K562 (cell line): ENCODE results near the gene PYROXD2. TPM values are rescaled to one million over a fixed set of nuclear protein-coding genes. Genes with fewer than 3 reads are reported as not detected.
A peak's percentile ranks its signal among the peaks of the same experiment; 100 is the strongest.

Experiments
- ATF7 ChIP-seq: fragments of 450-650 bp; IDR thresholded peaks from 2 replicates; pipeline ENCODE4 v1.7.1; 2014; ENCODE audit warnings: mild to moderate bottlenecking, moderate library complexity
- CBFA2T2 ChIP-seq: fragments of 450-650 bp; conservative IDR thresholded peaks from 2 replicates; pipeline ENCODE4 v1.6.1; 2017; ENCODE audit warnings: mild to moderate bottlenecking
- CBX1 ChIP-seq: sonication (generic); IDR thresholded peaks from 2 replicates; pipeline ENCODE4 v1.6.1; 2016; ENCODE audit warnings: antibody characterized with exemption, low read depth, mild to moderate bottlenecking
- FOXJ2 ChIP-seq: fragments of 200-800 bp; sonication (Bioruptor generic); IDR thresholded peaks from 2 replicates; pipeline ENCODE4 v1.6.1; 2016; ENCODE audit warnings: missing genetic modification characterization, missing compliant biosample characterization
- GABPA ChIP-seq: fragments of 200-800 bp; sonication (Bioruptor generic); conservative IDR thresholded peaks from 2 replicates; pipeline ENCODE4 v1.6.1; 2016; ENCODE audit warnings: low read depth, missing genetic modification characterization, missing compliant biosample characterization
- LEF1 ChIP-seq: fragments of 450-650 bp; IDR thresholded peaks from 2 replicates; pipeline ENCODE4 v1.6.1; 2016; ENCODE audit warnings: mild to moderate bottlenecking
- NCOA1 ChIP-seq: fragments of 450-650 bp; IDR thresholded peaks from 2 replicates; pipeline ENCODE4 v1.6.1; 2016; ENCODE audit warnings: low read depth
- SMAD1 ChIP-seq: fragments of 150-350 bp; IDR thresholded peaks from 2 replicates; pipeline ENCODE4 v1.6.1; 2014; ENCODE audit warnings: low read length, low read depth; ENCODE audit not compliant: partially characterized antibody
- SMAD4 ChIP-seq: fragments of 250-450 bp; sonication (Bioruptor Pico); conservative IDR thresholded peaks from 2 replicates; pipeline ENCODE4 v1.8.0; 2021; ENCODE audit warnings: inconsistent platforms, mild to moderate bottlenecking, moderate library complexity
- SPI1 ChIP-seq: IDR thresholded peaks from 2 replicates; pipeline ENCODE4 v1.6.1; 2011; ENCODE audit warnings: low read depth, low read length, control low read depth, borderline replicate concordance
- TAL1 ChIP-seq: fragments of 450-650 bp; IDR thresholded peaks from 2 replicates; pipeline ENCODE4 v1.6.1; 2016; ENCODE audit warnings: mild to moderate bottlenecking
- TFAM ChIP-seq: fragments of 250-450 bp; sonication (Bioruptor Pico); conservative IDR thresholded peaks from 2 replicates; pipeline ENCODE4 v1.5.0; 2021; ENCODE audit warnings: mild to moderate bottlenecking, moderate library complexity
- TRIM24 ChIP-seq, 2 experiments: fragments of 450-650 bp; IDR thresholded peaks; 2 replicates each; pipeline ENCODE4 v1.6.1; 2016
- U2AF1 ChIP-seq: fragments of 200-400 bp; formaldehyde crosslinking; optimal IDR thresholded peaks from 2 replicates; pipeline ENCODE3; 2017; ENCODE audit warnings: mild to moderate bottlenecking, low read depth, low read length, moderate library complexity
- ZNF316 ChIP-seq: fragments of 450-650 bp; IDR thresholded peaks from 2 replicates; pipeline ENCODE4 v1.6.1; 2016
- polyA plus RNA-seq, 8 experiments: library from polyadenylated mRNA; depleted of rRNA in 4 of 8; stranded (reverse) in 5 of 8; unstranded in 3 of 8; fragments of >200 nt; fragmentation: Nextera tagmentation in 2 of 8; fragmentation: Illumina TruSeq in 1 of 8; extraction: Ambion mirVana in 2 of 8; extraction: Trizol in 1 of 8; gene quantifications; 2 replicates each; pipeline versions ENCODE4 v1.2.1 to v1.2.3, GENCODE V29; 2011 to 2014; ENCODE audit warnings: inconsistent platforms in 1 of 8, missing spikeins in 1 of 8
- total RNA-seq, 7 experiments: library from RNA; depleted of rRNA in 6 of 7; stranded (reverse); fragments of >200 nt in 6 of 7; fragmentation: Illumina TruSeq in 2 of 7; extraction: Trizol in 2 of 7; gene quantifications; 2 replicates each; pipeline versions ENCODE4 v1.2.1 to v1.2.3, GENCODE V29; 2011 to 2021; ENCODE audit warnings: low replicate concordance in 1 of 7
- TF ChIP-seq, protein P1 (sequence below): fragments of 150-350 bp; conservative IDR thresholded peaks from 2 replicates; pipeline ENCODE4 v1.6.1; 2014; ENCODE audit warnings: low read length
- TF ChIP-seq, protein P2 (sequence below), 2 experiments: fragments of 450-650 bp; IDR thresholded peaks; 2 replicates each; pipeline ENCODE4 v1.6.1; 2018; ENCODE audit warnings: mild to moderate bottlenecking in 2 of 2, low read depth in 1 of 2; ENCODE audit not compliant: partially characterized antibody in 2 of 2
- TF ChIP-seq, protein P3 (sequence below), 2 experiments: fragments of 250-450 bp in 1 of 2; fragments of 450-650 bp in 1 of 2; sonication (Bioruptor Pico) in 1 of 2; IDR thresholded peaks; 2 replicates each; pipeline versions ENCODE4 v1.6.1 to v1.8.0; 2016 to 2021; ENCODE audit warnings: mild to moderate bottlenecking in 2 of 2, moderate library complexity in 2 of 2, missing compliant biosample characterization in 1 of 2, missing genetic modification characterization in 1 of 2
- TF ChIP-seq, protein P4 (sequence below): fragments of 250-450 bp; sonication (Bioruptor Pico); IDR thresholded peaks from 2 replicates; pipeline ENCODE4 v1.9.0; 2021; ENCODE audit warnings: mild to moderate bottlenecking, inconsistent platforms

PYROXD2 gene
- total and polyA plus RNA-seq, 9 of the 15 experiments (the other 6 are each of a cell fraction or from before 2014, with no cell fraction given) = 0.14 to 1.4 (median 0.58) TPM

DNA sequence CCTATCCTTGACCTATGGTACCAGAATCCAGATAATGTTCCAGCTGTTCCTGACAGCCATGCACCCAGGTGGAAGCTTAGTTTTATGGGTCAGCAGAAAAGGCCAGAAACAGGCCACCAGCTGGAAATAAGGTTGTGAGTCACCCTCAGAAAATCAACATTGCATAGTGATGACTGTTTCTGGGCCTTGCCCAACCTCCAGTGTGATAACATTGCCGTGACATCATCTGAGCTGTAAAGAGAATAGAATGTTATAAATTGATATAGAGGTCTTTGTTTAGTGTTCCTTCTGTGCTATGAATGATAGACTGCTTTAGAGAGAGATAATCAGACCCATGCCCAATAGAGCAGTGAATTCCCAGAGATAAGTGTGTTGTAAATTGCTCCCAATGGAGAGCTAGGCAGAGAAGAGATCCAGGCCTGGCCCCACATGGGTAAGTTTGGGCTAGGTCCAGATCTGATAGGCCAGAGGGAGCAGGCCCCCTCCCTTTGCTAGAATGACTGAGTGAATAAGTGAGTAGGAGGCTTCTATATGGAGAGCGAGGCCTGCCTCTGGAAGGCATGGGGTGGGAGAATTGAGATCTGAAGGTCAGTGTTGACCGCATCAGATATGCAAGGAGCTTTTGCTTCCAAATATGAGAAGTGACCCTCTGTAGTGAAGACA is 46.0 kb upstream of the PYROXD2 start (continued):
- TF ChIP-seq CBX1 = no peak
- TF ChIP-seq GABPA (tag) = peak; percentile 30; the same call in 1 of the 2 replicates
- peak; percentile 60; the same call in 1 of the 2 replicates for TF ChIP-seq SPI1
- peak; percentile 85 for TF ChIP-seq NCOA1
- TF ChIP-seq U2AF1 = no peak
- TF ChIP-seq SMAD1 = peak; percentile 91
- TF ChIP-seq, protein P1, sequence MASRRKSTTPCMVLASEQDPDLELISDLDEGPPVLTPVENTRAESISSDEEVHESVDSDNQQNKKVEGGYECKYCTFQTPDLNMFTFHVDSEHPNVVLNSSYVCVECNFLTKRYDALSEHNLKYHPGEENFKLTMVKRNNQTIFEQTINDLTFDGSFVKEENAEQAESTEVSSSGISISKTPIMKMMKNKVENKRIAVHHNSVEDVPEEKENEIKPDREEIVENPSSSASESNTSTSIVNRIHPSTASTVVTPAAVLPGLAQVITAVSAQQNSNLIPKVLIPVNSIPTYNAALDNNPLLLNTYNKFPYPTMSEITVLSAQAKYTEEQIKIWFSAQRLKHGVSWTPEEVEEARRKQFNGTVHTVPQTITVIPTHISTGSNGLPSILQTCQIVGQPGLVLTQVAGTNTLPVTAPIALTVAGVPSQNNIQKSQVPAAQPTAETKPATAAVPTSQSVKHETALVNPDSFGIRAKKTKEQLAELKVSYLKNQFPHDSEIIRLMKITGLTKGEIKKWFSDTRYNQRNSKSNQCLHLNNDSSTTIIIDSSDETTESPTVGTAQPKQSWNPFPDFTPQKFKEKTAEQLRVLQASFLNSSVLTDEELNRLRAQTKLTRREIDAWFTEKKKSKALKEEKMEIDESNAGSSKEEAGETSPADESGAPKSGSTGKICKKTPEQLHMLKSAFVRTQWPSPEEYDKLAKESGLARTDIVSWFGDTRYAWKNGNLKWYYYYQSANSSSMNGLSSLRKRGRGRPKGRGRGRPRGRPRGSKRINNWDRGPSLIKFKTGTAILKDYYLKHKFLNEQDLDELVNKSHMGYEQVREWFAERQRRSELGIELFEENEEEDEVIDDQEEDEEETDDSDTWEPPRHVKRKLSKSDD = no peak
- TF ChIP-seq LEF1 = peak; percentile 86
- peak; percentile 90 to 94 for TF ChIP-seq TRIM24 (IDR thresholded peaks at IDR 0.05)
- TF ChIP-seq, protein P2, sequence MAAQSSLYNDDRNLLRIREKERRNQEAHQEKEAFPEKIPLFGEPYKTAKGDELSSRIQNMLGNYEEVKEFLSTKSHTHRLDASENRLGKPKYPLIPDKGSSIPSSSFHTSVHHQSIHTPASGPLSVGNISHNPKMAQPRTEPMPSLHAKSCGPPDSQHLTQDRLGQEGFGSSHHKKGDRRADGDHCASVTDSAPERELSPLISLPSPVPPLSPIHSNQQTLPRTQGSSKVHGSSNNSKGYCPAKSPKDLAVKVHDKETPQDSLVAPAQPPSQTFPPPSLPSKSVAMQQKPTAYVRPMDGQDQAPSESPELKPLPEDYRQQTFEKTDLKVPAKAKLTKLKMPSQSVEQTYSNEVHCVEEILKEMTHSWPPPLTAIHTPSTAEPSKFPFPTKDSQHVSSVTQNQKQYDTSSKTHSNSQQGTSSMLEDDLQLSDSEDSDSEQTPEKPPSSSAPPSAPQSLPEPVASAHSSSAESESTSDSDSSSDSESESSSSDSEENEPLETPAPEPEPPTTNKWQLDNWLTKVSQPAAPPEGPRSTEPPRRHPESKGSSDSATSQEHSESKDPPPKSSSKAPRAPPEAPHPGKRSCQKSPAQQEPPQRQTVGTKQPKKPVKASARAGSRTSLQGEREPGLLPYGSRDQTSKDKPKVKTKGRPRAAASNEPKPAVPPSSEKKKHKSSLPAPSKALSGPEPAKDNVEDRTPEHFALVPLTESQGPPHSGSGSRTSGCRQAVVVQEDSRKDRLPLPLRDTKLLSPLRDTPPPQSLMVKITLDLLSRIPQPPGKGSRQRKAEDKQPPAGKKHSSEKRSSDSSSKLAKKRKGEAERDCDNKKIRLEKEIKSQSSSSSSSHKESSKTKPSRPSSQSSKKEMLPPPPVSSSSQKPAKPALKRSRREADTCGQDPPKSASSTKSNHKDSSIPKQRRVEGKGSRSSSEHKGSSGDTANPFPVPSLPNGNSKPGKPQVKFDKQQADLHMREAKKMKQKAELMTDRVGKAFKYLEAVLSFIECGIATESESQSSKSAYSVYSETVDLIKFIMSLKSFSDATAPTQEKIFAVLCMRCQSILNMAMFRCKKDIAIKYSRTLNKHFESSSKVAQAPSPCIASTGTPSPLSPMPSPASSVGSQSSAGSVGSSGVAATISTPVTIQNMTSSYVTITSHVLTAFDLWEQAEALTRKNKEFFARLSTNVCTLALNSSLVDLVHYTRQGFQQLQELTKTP (IDR thresholded peaks at IDR 0.05; ENCODE audit: low read depth in 1 of 2, partially characterized antibody in 2 of 2) = peak in 1 of 2 experiments; percentile 75
- TF ChIP-seq, protein P3, sequence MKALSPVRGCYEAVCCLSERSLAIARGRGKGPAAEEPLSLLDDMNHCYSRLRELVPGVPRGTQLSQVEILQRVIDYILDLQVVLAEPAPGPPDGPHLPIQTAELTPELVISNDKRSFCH (CRISPR knock-in tag; IDR thresholded peaks at IDR 0.05) = no peak
- TF ChIP-seq, protein P3 (tag; IDR thresholded peaks at IDR 0.05) = peak; percentile 83; the same call in 1 of the 2 replicates
- TF ChIP-seq SMAD4 (CRISPR knock-in tag) = peak; percentile 76
- TF ChIP-seq ATF7 = peak; percentile 98
- peak; percentile 95 for TF ChIP-seq CBFA2T2
- TF ChIP-seq ZNF316 = peak; percentile 84
- no peak for TF ChIP-seq TFAM
- TF ChIP-seq FOXJ2 (tag) = peak; percentile 83; the same call in 1 of the 2 replicates
- TF ChIP-seq TAL1 = peak; percentile 90
- TF ChIP-seq, protein P4, sequence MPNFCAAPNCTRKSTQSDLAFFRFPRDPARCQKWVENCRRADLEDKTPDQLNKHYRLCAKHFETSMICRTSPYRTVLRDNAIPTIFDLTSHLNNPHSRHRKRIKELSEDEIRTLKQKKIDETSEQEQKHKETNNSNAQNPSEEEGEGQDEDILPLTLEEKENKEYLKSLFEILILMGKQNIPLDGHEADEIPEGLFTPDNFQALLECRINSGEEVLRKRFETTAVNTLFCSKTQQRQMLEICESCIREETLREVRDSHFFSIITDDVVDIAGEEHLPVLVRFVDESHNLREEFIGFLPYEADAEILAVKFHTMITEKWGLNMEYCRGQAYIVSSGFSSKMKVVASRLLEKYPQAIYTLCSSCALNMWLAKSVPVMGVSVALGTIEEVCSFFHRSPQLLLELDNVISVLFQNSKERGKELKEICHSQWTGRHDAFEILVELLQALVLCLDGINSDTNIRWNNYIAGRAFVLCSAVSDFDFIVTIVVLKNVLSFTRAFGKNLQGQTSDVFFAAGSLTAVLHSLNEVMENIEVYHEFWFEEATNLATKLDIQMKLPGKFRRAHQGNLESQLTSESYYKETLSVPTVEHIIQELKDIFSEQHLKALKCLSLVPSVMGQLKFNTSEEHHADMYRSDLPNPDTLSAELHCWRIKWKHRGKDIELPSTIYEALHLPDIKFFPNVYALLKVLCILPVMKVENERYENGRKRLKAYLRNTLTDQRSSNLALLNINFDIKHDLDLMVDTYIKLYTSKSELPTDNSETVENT (CRISPR knock-in tag) = no peak
